SIG-M5 treated with dmso at 0.1 percent for 504 hours (cell line): Measurements from ENCODE around the gene SURF6.
"Not testable (repeated sequence)": the region's sequence is repeated elsewhere in the genome, so short reads cannot be mapped to it uniquely, and the experiment has no call there.

Source experiments
- DNase-seq: peaks from one replicate; lab custom pipeline; 2025; ENCODE audit not compliant: unreplicated experiment; lab: John Stamatoyannopoulos, UW

The SURF6 gene

DNA sequence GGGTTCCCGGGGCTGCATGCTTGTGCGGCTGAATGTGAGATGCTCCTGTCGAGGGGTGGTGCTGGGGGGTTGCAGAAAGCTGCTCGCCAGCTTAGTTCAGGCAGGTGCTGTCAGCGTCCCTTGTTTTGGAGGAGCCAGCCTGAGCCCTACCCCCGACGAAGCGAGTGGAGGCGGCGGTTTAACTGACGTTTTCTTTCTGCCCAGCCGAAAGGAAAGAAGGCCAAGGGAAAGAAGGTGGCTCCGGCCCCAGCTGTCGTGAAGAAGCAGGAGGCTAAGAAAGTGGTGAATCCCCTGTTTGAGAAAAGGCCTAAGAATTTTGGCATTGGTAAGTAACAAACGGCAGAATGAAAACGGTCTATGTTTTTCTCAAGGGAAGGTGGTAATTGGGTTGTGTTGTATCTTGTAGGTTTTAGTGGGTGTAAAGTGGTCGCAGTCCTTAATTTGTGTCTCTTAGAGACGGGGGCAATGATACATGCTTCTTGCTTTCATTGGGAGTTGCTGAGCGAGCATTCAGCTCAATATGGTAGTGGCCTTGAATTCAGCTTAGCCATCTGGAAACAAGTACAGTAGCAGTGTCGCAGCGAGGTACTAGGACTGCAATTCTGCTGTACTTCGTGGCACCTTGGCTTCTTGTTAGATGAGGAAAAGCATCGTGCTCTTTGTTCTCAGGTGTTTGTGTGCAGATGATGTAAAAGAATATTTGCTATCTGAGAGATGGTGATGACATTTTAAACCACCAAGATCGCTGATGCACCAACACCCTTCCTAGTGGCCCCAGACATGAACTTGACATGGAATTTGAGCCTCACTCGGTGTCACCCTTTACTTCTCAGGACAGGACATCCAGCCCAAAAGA lies 13.0 kb upstream of the SURF6 start:
- no peak for DNase-seq

DNA sequence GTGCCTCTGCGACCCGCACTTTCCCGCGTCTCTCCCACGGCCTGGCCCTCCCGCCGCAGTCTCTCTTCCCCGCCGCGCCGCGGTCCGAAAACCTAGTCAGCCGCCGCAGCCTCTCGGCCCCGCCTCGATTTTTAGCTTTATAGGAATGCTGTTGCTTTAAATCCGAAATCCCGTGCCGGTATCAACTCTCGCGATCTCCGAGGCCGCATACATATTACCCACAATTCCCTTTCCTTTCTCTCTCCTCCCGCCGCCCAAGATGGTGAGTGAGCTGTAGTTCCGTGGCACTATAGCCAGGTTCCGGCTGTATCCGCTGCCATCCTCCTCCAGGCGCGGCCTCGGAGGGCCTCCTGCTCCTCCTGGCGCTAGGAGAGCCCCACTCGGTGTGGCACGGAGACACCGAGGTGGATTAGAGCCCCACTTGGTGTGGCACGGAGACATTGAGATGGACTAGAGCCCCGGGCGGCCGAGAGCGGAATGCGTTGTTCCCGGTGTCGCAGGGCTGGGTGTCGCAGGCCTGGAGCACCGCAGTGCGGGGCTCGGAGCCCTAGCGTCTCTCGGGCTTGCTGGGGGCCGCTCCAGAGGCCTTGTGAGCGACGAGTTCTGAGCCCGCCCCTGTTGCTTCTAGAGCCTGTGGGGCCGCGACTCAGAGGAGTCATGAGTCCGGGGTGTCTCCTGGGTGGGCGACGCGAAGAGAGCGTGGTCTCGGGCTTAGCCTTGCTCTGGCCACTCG lies 12.2 kb upstream of the SURF6 start, which contains the start of the genes MED22 and RPL7A:
MED22 (minus strand) TSS at position 147 of the 733 bp plus-strand sequence. CDS start 1,469 bp downstream, outside the sequence.
RPL7A (plus strand) TSS at position 234 of the 733 bp plus-strand sequence; CDS start at position 260, 26 bp downstream.
- DNase-seq: peak; percentile 95

DNA sequence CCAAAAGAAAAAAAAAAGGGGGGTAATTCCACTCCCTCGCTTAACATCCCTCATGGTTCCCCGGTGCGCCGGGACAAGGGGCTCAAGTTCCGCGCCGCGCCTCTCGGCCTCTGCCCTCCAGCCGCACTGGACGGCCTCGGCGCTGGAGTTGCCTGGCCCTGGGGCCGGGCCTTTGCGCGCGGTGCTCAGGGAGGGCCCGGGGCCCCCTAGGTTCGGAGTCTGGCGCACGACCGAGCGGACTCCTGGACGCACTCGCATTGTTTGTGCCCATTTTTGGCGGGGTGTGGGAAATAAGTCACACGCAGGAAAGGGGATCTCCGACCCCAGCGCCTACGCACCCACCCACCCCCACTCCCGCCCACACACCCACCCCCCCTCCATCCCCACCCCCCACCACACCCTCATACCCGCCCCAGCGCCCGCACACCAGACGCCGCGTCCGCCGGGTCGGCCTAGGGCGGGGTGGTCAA lies 11.6 kb upstream of the SURF6 start:
- DNase-seq: no peak

DNA sequence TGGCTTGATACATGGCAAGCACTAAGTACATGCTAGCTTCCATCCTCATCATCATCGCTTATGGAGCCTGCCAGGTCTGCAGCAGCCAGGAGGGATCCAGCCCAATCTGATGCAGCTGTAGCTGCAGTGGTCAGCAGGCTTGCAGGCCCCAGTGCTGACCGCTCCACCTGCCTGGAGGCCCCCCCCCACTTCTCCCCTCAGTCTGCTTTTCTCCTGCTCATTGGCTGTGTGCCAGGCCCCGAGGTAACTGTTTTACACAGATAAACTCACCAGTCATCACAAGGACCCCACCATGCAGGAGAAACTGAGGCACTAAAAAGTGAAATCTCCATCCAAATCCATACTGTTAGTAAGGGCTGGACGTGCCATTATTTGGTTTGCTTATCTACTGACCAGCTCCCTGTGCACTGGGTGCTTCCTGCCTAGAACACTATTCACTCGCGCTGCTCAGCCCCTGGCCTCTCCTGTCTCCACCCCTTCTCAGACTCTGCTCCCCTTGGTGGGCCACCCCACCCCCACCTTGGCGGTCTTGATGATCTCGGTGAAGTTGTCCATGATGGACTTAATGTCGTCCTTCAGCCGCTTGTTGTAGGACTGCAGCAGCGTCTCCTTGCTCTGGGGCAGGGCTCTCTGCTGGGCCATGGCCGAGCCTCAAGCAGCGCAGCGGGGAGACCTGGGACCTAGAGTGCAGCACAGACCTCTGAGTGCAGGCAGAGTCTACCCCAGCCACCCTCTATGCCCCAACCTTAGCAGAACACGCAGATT lies 10.2 kb upstream of the SURF6 start:
- DNase-seq: no peak

DNA sequence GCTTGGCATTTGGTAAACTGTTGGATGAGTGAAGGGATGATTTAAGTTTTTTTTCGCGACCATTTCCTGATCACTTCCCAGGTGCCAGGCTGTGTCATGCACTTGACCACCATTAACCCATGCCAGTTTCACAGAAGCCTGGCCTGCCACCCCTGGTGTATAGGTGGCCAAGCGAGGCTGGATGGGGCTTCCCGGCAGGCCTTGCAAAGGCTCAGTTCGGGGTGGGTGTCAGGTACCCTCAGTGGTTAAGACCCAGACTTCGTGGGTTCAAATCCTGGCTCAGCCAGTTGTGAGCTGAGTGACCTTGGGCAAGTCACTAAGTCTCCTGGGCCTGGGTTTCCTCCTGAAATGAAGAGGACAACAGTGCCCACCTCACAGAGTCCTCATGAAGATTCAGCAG lies 9.6 kb upstream of the SURF6 start:
- no peak for DNase-seq

DNA sequence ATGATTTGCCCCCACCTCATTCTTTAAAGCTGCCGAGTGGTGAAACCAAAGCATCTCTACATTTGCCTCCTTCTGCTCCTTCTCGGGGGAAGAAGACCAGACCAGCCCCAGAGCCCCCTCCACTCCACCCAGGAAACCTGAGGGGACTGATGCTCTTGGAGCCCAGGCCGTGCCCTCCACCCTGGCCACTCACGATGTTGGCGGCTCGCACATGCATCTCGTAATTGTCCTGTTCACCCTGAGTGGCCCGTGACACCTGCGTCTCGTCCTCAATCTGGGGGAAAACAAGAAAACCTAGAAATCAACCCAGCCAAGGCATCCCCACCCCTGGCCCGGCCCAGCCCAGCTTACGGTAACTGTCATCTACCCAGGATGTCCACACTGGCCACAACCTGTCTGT lies 9.0 kb upstream of the SURF6 start:
- DNase-seq: no peak

DNA sequence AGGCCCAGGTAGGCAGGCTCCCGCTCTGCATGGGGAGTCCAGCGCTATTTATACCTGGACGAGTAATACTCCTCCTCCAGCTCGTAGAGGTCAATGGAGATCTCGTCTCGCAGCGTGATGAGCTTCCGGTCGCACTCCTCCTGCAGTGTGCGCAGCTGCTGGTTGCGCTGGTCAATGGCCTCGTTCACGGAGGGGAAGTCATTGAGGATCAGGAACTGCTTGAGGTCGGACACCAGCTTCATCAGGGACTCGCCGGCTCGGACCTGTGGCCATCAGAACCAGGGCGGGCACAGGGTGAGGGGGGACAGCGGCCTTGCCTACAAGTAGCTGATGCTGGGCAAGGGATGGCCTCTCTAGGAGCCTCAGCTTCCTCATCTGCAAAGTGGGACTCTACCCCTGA lies 8.1 kb upstream of the SURF6 start:
- no peak for DNase-seq

DNA sequence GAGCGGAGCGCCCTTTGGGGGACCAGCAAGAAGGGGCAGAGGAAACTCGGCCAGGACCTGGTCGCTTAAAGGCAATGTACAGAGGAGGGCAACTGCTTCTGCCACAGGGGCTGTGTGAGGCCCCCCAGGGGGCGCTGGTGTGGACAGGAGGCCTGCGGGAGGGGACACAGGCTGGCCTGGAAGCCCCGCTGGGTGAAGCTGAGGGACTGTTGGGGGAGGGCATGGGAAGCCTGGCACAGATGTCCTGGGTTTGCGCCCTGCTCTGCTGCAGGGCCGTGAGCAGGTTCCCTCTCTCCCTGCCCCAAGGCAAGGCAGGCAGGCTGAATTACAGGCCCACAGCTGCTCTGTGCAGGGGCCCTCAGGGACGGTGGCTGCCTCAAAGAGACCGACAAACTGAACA lies 6.6 kb upstream of the SURF6 start:
- DNase-seq: no peak

DNA sequence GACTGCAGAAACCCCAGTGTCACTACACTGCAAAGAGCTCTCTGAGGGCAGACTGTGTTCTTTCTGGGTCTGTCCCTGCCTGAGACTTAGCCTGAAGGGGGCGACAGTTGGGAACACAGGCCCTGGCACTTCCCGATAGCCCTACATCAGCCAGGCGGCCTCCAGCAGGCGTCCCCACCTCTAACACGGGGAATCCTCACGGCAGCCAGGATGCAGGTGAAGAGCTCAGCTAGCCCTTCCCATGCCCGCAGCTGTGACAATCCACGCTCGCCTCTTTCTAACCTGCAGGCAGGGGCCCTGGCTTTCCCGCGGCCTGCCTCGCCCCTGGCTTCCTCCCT lies 6.0 kb upstream of the SURF6 start:
- no peak for DNase-seq

DNA sequence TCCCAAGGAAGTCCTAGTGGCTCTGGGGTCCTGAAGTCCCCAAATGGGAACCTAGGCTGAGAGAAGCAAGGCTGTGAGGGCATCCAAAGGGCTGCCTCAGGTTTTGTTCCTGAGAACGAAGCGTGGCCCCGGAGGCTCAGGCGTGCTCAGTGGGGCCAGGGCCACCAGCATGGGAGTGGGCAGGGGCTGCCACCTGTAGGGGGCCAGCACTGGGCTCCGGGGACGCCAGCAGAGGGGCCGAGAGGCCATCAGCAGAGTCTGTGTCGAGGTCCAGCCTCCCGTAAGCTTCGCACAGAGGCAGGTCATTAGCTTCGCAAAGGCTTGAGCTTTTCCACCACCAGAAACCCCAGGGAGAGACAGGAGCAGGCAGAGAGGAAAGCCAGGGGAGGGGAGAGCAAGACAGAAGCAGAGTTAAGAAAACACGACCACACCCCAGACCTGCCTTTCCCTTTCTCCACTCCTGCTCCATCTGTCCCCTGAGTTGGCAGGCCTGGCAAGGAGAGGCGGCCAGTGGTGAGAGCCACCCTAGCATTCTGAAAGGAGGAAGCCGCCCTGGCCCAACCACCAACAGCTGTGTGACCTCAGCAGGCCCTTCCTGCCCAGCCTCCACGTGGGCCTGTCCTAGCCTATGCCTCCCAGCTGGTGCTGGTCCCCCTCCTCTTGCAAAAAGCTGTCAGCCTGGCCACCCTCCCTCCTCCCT lies 5.5 kb upstream of the SURF6 start:
- no peak for DNase-seq

DNA sequence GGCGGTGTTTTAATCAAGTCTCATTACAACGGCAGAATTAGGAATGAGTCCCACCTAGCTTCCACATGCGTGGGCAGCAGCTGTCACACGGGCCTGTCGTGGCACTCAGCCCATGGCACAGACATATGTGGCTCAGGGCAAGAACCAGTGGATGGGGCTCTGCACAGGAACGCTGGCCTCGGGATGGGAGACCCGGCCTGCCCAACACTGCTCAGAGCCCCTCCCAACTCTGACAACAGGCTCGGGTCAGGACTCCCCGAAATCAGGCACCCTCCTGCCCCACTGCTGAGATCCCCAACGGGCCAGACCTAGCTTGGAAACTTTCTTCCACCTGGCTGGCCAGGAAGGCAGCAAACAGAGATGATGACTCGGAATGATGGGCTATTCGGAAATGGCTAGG lies 4.9 kb upstream of the SURF6 start:
- no peak for DNase-seq

DNA sequence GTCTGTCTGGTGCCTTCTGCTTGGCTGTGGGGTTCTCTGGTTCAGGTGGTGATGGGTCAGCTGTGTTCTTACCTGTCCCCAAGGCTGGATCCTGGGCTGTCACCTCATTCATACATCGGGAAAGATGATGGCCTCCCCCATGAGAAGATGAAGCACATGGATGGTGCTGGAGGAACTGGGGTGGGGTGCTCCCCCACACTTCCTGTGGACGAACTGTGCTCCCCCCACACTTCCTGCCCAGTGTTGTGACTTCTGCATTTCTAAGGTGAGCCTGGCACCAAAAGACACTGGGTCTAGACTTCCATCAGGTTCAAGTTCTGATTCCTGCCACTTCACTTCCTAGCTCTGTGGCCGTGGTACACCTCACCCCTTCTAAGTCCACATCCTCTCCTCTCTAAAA lies 4.3 kb upstream of the SURF6 start:
- DNase-seq: no peak

DNA sequence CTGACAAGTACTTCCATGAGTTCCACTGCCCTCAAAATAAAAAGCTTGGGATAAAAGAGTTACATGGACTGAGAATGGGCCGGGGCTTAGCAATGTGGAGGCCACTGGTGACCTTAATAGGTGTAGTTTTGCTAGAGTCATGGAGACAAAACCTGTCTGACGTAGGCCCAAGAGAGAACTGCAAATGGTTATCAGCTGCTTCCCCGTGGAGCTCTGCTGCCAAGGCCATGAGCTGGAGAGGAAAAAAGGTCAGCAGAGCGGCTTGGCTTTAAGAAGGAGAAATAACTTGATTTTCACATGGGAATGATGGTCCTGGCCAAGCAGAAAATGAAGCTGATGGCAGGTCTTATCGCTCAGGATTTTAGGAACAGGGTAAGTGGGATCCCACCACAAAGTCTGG lies 3.7 kb upstream of the SURF6 start:
- DNase-seq: no peak

DNA sequence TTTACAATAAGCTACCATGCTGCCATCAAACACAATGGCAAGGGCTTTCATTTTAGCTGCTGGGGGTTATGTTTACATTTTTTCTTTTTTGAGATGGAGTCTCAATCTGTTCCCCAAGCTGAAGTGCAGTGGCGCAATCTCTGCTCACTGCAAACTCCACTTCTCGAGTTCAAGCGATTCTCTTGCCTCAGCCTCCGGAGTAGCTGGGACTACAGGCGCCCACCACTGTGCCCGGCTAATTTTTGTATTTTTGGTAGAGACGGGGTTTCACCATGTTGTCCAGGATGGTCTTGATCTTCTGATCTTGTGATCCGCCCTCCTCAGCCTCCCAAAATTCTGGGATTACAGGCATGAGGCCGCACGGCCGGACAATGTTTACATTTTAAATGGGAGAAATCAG lies 1.1 kb downstream of the SURF6 start:
- DNase-seq: not testable (repeated sequence)

DNA sequence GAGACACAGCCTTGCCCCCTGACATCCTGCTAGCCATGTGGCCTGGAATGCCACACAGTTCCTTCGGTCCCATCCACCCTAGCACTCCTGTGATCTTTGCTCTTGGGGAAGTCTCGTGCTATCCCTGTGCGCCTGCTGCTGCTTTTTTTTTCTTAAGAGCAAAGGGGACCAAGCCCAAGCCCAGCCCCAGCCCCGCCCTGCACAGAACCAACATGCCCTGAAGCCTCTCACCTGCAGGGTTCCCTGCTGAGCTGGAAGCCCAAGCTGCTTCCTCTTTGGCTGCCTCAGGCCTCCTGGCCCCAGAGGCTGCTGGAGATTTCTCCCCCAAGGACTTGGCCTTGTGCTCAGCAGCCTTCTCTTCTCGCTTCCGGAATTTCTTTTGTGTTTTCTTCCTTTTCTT lies 1.8 kb downstream of the SURF6 start:
- no peak for DNase-seq

DNA sequence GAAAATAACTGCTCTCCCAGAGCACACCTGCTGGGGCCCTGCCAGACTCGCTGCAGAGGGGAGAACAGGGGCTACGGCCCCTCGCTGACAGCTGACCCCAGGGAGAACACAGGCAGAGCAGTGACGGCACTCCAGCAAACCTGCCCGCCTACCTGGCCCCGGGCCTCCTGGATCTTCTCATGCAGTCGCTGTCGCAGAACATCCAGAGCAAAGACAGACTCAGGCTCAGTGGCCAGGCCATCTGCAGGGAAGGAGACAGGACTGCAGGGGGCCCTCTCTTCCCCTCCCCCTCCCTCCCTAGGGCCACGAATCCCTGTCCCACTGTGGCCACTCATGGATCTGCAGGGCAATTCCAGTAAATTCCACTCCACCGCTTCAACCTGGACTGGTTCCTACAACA lies 2.4 kb downstream of the SURF6 start:
- no peak for DNase-seq

DNA sequence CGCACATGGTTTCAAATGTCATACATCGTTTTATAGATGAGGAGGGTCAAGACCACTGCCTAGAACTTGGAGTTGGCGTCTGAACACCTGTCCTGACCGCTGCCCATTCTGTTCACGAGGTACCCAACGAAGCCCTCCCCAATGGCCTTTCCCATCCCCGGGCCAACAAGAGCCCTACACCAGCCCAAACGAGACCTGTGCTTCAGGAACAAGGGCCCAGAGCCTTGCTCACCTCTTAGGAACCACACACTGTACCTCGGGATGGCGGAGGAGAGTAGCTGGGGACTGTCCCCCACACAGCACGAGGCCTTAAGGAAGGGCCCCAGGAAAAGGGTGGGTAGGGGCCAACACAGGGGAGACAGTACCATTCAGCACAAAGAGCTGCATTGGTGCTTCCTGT lies 3.0 kb downstream of the SURF6 start:
- DNase-seq: no peak

DNA sequence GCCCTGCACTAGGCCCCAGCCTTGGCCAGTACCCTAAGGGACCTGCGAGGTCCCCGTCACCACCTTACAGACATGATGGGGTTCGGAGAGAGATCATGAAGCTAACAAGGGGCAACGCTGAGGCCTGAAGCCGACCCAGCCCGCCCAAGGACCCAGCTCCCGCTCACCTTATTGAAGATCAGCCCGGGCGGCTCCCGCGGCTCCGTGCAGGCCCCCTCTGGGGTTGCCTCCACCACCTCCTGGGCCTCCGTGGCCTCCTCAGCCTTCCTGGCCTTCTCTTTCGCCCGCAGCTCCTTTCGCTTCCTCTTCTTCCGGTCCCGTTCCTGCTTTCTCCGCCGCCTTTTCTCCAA lies 3.6 kb downstream of the SURF6 start:
- DNase-seq: no peak

DNA sequence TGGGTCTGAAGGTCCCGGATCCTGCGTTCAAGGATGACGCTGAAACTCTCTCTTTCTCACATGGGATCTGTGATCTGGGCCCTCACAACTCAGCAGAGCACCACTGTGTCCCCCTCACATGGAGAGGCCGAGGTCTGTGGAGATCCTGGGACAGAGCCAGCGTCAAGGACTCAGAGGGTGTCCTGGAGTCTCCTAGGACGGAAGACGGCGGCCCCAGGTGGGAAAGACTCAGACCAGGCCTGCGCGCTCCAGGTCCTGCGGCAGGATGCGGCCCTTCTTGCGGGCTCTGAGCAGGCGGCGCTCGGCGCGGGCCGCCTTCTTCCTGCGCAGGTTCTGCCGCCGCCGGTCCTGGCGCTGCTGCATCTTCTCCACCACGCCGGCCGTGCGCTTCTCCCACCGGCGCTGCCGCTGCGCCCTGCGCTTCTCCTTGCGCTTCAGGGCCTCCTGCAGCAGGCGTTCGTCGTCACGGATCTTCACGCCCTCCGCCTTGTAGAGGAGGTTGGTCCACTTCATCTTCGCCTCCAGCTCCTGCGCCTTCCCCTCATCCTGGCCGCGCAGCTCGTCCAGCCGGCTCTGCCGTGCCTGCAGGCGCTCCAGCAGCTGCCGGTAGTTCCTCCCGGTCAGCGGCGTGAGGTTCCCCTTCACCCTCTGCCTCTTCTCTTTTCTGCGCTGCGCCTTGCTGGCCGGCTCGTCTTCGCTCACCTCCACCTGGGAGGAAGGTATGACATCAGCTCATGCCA lies 4.2 kb downstream of the SURF6 start:
- DNase-seq: no peak

DNA sequence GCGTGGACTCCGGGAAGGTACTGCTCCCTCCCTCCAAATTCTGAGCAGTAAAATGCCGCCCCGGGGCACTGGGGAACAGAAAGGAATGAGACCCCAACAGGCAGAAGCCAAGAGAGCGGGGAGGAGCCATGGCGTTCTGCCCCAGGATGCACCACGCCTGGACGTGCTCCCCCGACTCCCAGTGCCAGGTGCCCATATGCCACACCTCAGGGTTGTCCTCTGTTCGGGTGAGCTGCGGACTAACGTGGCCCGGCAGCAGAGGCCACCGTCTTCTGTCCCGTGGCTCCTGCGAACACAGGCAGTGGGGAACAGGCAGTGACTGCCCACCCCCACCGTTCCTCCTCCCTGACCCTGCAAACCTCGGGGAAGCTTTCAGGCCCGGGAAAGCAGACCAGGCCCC lies 4.8 kb downstream of the SURF6 start:
- no peak for DNase-seq
